Sigmoid colon (tissue), 7 donors: ENCODE data around the gene MAGI2. TPM values are rescaled to one million over a fixed set of nuclear protein-coding genes. Genes with fewer than 3 reads are reported as not detected.

ENCODE experiments used
- DNase-seq: peaks from one replicate; pipeline ENCODE4 v3.0.0-alpha.2; 2019
- H3K27ac ChIP-seq, 4 donors: fragments of 200-600 bp; sonication (generic); one replicate each; pipeline ENCODE4 v1.5.1; 2016 to 2019; ENCODE audit warnings: mild to moderate bottlenecking in 1 of 4
- H3K27me3 ChIP-seq, 3 donors: fragments of 200-600 bp; sonication (generic); one replicate each; pipeline ENCODE4 v1.5.1; 2019; ENCODE audit warnings: mild to moderate bottlenecking in 1 of 3
- H3K36me3 ChIP-seq, 4 donors: fragments of 200-600 bp; sonication (generic); one replicate each; pipeline ENCODE4 v1.5.1; 2016 to 2019
- H3K4me1 ChIP-seq, 4 donors: fragments of 200-600 bp; sonication (generic); one replicate each; pipeline ENCODE4 v1.5.1; 2017 to 2019
- H3K4me3 ChIP-seq, 4 donors: fragments of 200-600 bp; sonication (generic); one replicate each; pipeline ENCODE4 v1.5.1; 2017 to 2019; ENCODE audit warnings: mild to moderate bottlenecking in 2 of 4, moderate library complexity in 1 of 4
- H3K9me3 ChIP-seq, 4 donors: fragments of 200-600 bp in 3 of 4; sonication (generic) in 3 of 4; one replicate each; pipeline versions ENCODE4 v1.5.1 to v1.6.1; 2013 to 2019
- EP300 ChIP-seq, 4 donors: sonication (generic); formaldehyde crosslinking; IDR thresholded peaks; one replicate each; pipeline ENCODE4 v1.6.1; 2017; ENCODE audit warnings: antibody characterized with exemption in 4 of 4
- POLR2A ChIP-seq, 2 donors: fragments of 450-650 bp; IDR thresholded peaks; one replicate each; pipeline ENCODE4 v1.6.1; 2016; ENCODE audit warnings: antibody characterized with exemption in 2 of 2, mild to moderate bottlenecking in 2 of 2, moderate library complexity in 2 of 2
- POLR2AphosphoS5 ChIP-seq, 4 donors: sonication (generic); formaldehyde crosslinking; IDR thresholded peaks; one replicate each; pipeline ENCODE4 v1.6.1; 2017; ENCODE audit warnings: antibody characterized with exemption in 4 of 4
- WGBS, 2 donors: extraction: QIAGEN DNeasy Blood & Tissue Kit; methylation state at CpG; one replicate each; pipeline ENCODE4 v1.1.7; 2013; 5-methylcytosine and 5-hydroxymethylcytosine counted together
- intact Hi-C: fragments of 100-400 bp; cut with DNase I; formaldehyde crosslinking; loops from one replicate; pipeline ENCODE4 v1.15.1; 2023
- polyA plus RNA-seq, 3 donors: library from polyadenylated mRNA; stranded (reverse); fragments of 200-250 nt; gene quantifications; one replicate each; pipeline ENCODE4 v1.2.3, GENCODE V29; 2013
- total RNA-seq, 4 donors: library from RNA; depleted of rRNA; stranded (reverse); fragments of >200 nt; gene quantifications; one replicate each; pipeline ENCODE4 v1.1.0, GENCODE V29; 2016
- TF ChIP-seq, protein P1 (sequence below), 4 experiments: fragments of 450-650 bp in 3 of 4; fragments of 200-600 bp in 1 of 4; IDR thresholded peaks; one replicate each; pipeline ENCODE4 v1.5.1; 2016 to 2019; ENCODE audit warnings: antibody characterized with exemption in 4 of 4, mild to moderate bottlenecking in 3 of 4, moderate library complexity in 2 of 4
- donor health status: healthy with polysubstance abuse.
- donor health status: Bipolar disorder and iron deficiency.
- donor health status: healthy.

The MAGI2 gene
- total and polyA plus RNA-seq, 7 donors = 0.69 to 26.9 (median 14.7) TPM

DNA sequence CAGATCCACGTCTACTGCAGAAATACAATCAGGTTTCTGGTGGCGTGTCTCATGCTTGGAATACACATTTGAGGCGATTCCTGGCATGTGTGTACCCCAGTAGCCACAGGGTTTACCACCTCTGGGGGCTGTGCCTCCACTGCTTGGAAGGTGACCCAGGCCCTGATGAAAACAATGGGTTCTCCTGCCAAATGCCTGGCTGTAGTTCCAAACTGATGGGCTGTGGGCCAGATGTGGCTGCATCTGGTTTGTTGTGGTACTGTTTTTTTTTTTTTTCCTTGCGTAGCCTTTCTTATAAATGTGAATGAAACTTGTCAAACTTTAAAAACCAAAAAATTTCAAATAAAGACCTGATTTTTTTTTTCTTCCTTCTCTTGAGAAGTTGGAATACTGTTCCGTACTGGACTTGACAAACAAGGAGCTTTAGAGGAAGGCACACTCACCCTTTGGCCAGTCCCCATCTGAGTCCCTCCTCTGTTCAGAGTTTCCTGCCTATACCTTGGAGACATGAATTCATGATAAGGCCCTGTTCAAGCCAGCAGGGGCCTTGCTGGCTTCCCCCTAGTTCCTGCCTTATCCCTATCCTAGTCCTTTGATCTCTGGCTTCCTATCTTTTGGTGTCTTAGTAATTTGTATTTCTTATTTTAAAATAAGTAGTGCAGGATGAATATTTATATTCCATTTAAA is 1437.8 kb downstream of the MAGI2 start:
- H3K27ac ChIP-seq = no peak overlapping the region
- 84 to 93% methylated on average over 5 of the region's 5 CpGs for WGBS, 2 donors
- H3K4me3 ChIP-seq = no peak overlapping the region
- H3K9me3 ChIP-seq = no peaks in the 10 kb centered on the region
- DNase-seq = no peak
- TF ChIP-seq, protein P1, sequence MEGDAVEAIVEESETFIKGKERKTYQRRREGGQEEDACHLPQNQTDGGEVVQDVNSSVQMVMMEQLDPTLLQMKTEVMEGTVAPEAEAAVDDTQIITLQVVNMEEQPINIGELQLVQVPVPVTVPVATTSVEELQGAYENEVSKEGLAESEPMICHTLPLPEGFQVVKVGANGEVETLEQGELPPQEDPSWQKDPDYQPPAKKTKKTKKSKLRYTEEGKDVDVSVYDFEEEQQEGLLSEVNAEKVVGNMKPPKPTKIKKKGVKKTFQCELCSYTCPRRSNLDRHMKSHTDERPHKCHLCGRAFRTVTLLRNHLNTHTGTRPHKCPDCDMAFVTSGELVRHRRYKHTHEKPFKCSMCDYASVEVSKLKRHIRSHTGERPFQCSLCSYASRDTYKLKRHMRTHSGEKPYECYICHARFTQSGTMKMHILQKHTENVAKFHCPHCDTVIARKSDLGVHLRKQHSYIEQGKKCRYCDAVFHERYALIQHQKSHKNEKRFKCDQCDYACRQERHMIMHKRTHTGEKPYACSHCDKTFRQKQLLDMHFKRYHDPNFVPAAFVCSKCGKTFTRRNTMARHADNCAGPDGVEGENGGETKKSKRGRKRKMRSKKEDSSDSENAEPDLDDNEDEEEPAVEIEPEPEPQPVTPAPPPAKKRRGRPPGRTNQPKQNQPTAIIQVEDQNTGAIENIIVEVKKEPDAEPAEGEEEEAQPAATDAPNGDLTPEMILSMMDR (IDR thresholded peaks at IDR 0.05) = no peak
- no peak for TF ChIP-seq EP300 (IDR thresholded peaks at IDR 0.05)
- no peak for TF ChIP-seq POLR2AphosphoS5 (IDR thresholded peaks at IDR 0.05)
- no peak for TF ChIP-seq POLR2A (IDR thresholded peaks at IDR 0.05)
- H3K36me3 ChIP-seq = no peaks in the 10 kb centered on the region
- H3K4me1 ChIP-seq = peaks cover 0 to 28% (median 14%) of the 10 kb centered on the region in 4 donors
- no peaks in the 10 kb centered on the region for H3K27me3 ChIP-seq
- intact Hi-C loops = loop anchor here (10.0 kb wide), 1 partner anchor 361 kb away; no protein-coding TSS in a partner anchor

DNA sequence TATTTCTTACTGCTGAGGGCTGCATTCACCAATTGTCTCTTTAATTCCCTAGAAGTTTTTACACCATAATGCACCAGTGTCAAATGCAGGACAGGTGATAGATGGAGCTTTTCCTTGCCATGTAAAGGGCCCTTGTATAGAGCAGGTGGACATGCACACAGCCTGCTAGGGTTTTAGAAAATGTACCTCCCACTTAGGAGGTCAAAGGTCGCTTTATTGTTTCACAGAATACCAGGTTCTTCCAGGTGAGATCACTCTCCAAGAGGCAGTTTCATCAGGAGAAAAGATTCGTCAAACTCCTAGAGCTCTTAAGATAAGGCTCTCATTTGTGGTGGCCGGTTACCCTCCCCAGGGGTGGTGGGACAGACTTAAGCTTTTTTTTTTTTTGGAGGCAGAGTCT is 1439.1 kb downstream of the MAGI2 start:
- no peak overlapping the region for H3K27ac ChIP-seq
- H3K27me3 ChIP-seq = no peaks in the 10 kb centered on the region
- no peaks in the 10 kb centered on the region for H3K9me3 ChIP-seq
- no peaks in the 10 kb centered on the region for H3K36me3 ChIP-seq
- no peak for DNase-seq
- intact Hi-C loops = loop anchor here (10.0 kb wide), 1 partner anchor 360 kb away; no protein-coding TSS in a partner anchor
- no peak for TF ChIP-seq EP300 (IDR thresholded peaks at IDR 0.05)
- H3K4me3 ChIP-seq = no peak overlapping the region
- 34 to 77% methylated on average over 3 of the region's 3 CpGs for WGBS, 2 donors
- H3K4me1 ChIP-seq = peaks cover 0 to 21% (median 10%) of the 10 kb centered on the region in 4 donors

DNA sequence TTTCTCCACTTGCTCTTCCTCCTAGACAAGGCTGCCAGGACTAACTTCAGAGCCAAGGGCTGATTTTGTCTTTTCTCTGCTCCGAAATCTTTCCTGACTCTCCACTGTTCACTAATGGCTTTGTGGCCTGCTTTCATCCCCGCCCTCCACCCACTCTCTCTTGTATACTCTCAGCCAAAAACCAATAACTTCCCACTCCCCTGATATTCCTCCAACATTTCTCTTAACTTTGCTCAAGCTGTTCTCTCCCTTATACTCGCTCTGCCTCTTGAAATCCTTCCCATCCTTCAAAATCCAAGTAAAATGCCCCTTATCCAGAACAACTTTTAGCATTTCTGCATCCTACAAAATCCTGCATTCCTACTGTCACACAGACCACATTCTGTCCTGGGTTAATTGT is 1440.1 kb downstream of the MAGI2 start:
- DNase-seq = no peak
- intact Hi-C loops = loop anchor here (10.0 kb wide), 1 partner anchor 359 kb away; no protein-coding TSS in a partner anchor
- no peaks in the 10 kb centered on the region for H3K27me3 ChIP-seq
- H3K4me3 ChIP-seq = no peak overlapping the region
- peaks cover 0 to 14% (median 7%) of the 10 kb centered on the region in 4 donors for H3K4me1 ChIP-seq
- no peak overlapping the region for H3K27ac ChIP-seq
- no peaks in the 10 kb centered on the region for H3K36me3 ChIP-seq
- 74 to 91% methylated on average over 3 of the region's 3 CpGs for WGBS, 2 donors
- TF ChIP-seq, protein P1 (IDR thresholded peaks at IDR 0.05) = no peak
- no peak for TF ChIP-seq POLR2A (IDR thresholded peaks at IDR 0.05)
- TF ChIP-seq EP300 (IDR thresholded peaks at IDR 0.05) = no peak
- no peak for TF ChIP-seq POLR2AphosphoS5 (IDR thresholded peaks at IDR 0.05)
- H3K9me3 ChIP-seq = no peaks in the 10 kb centered on the region

DNA sequence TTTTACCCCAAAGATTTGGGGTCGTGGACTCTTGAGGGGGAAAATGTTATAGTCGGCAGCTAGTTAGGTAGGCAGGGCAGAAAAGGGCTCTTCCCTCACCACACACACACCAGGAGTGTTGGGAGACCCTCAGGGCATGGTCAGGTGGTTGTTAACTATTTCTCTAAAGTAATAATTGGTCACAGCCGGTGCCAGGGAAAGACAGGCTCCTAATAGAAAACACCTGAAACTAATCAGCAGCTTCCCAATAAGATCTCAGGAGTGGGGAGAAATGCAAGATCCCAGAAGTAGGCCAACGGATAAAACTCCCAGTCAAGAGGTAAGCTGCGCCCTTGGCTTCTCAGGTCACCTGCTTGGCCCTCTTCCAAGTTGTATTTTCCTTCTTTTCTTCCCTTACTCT is 1441.8 kb downstream of the MAGI2 start:
- DNase-seq = no peak
- TF ChIP-seq POLR2AphosphoS5 (IDR thresholded peaks at IDR 0.05) (no peak), POLR2A (IDR thresholded peaks at IDR 0.05) (no peak), EP300 (IDR thresholded peaks at IDR 0.05) (no peak)
- TF ChIP-seq, protein P1 (IDR thresholded peaks at IDR 0.05) = no peak

DNA sequence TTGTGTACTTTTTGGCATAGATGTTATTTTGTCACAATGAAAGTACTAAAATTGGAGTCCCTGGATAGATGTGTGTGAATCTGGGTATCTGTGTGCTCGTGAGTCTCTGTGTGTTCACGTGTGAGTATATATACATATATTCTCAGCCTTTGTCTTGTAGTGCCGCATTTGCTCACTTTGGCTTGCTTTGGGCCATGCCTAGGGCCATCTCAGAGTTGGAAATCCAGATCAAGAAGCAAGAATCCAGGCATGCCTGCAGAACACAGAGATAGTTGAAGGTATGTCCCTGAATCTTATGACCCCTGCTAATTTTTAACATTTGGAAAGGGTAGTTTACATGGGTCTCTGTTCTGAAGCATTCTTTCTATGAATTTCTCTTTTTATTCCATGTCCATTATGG is 1446.2 kb downstream of the MAGI2 start:
- DNase-seq = no peak
- Histone ChIP-seq H3K9me3 (no peaks in the 10 kb centered on the region), H3K4me1 (no peaks in the 10 kb centered on the region), H3K27me3 (no peaks in the 10 kb centered on the region), H3K27ac (no peak overlapping the region), H3K36me3 (no peaks in the 10 kb centered on the region), H3K4me3 (no peak overlapping the region)
- TF ChIP-seq EP300 (IDR thresholded peaks at IDR 0.05) = no peak
- no peak for TF ChIP-seq POLR2AphosphoS5 (IDR thresholded peaks at IDR 0.05)
- TF ChIP-seq POLR2A (IDR thresholded peaks at IDR 0.05) = no peak
- TF ChIP-seq, protein P1 (IDR thresholded peaks at IDR 0.05) = no peak
- intact Hi-C loops = no loop called here
- WGBS, 2 donors = 90 to 93% methylated on average over 3 of the region's 3 CpGs

More for the DNA sequence above, 1441.8 kb downstream of the MAGI2 start:
- Histone ChIP-seq H3K27me3 (no peaks in the 10 kb centered on the region), H3K9me3 (no peaks in the 10 kb centered on the region), H3K4me1 (no peaks in the 10 kb centered on the region), H3K36me3 (no peaks in the 10 kb centered on the region), H3K4me3 (no peak overlapping the region), H3K27ac (no peak overlapping the region)
- 65 to 88% methylated on average over 5 of the region's 5 CpGs for WGBS, 2 donors
- intact Hi-C loops = loop anchor here (10.0 kb wide), 1 partner anchor 357 kb away; no protein-coding TSS in a partner anchor
